Suprapubic skin (tissue), 4 donors: ENCODE data around the gene BMPER.

ENCODE experiments used
- CTCF ChIP-seq, 2 donors: fragments of 200-600 bp in 1 of 2; fragments of 450-650 bp in 1 of 2; sonication (generic) in 1 of 2; IDR thresholded peaks; one replicate each; pipeline ENCODE4 v1.5.1; 2016 to 2019; ENCODE audit warnings: antibody characterized with exemption in 2 of 2, mild to moderate bottlenecking in 1 of 2, moderate library complexity in 1 of 2
- EP300 ChIP-seq: sonication (generic); formaldehyde crosslinking; IDR thresholded peaks from one replicate; pipeline ENCODE4 v1.6.1; 2017; ENCODE audit warnings: antibody characterized with exemption
- POLR2A ChIP-seq, 2 donors: fragments of 450-650 bp; IDR thresholded peaks; one replicate each; pipeline ENCODE4 v1.6.1; 2017; ENCODE audit warnings: antibody characterized with exemption in 2 of 2, mild to moderate bottlenecking in 2 of 2, moderate library complexity in 2 of 2
- POLR2AphosphoS5 ChIP-seq, 3 donors: sonication (generic); formaldehyde crosslinking; IDR thresholded peaks; one replicate each; pipeline ENCODE4 v1.6.1; 2017; ENCODE audit warnings: antibody characterized with exemption in 3 of 3

- TF ChIP-seq POLR2A (IDR thresholded peaks at IDR 0.05) (no peak), CTCF (IDR thresholded peaks at IDR 0.05) (no peak), POLR2AphosphoS5 (IDR thresholded peaks at IDR 0.05) (no peak), EP300 (no peak)
Observed at GRCh38 chr7:34084651-34085050, 179.3 kb downstream of the BMPER start.
